Stimulated activated CD8-positive, alpha-beta memory T cell treated with anti-CD3 and anti-CD28 coated beads, Interleukin-15, amount 100 ng/mL, for 1 hour (primary cell): ENCODE results near the gene TIGD4.

Experiments used
- DNase-seq: peaks from one replicate; pipeline ENCODE4 v3.0.0-alpha.2; 2020; ENCODE audit warnings: low read depth

TIGD4 gene

DNA sequence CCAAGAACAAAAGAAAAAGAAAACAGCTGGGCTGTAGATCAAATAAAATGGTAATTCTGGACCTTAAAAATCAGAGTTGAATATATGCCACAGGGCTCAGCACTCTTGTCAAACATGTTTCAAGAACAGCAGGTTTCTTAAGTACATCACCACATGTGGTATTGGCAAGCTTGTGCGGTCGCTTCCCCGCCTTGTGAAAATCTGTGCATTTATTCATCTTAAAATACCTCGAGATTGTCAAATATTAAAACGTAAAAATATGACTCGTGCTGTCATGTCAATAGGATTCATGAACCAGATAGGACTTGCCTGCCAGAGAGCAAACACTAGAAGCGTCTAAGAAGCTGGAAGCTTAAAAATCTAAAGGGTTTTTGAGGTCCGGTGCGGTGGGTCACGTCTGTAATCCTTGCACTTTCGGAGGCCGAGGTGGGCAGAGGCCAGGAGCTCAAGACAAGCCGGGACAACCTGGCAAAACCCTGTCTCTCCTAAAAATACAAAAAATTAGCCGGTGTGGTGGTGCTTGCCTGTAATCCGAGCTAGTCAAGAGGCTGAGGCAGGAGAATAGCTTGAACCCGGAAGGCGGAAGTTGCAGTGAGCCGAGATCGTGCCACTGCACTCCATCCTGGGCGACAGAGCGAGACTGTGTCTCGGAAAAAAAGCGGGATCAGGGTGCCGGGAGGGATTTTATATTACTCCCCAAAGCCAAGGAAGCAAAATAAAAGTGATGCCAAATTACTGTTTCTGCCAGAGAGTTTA is 59.6 kb downstream of the TIGD4 start:
- no peak for DNase-seq
